Fibroblast of lung (primary cell): ENCODE results near the gene ELMOD3.

ENCODE experiments used
- EZH2 ChIP-seq: IDR thresholded peaks from 2 replicates; pipeline ENCODE4 v1.5.1; 2012; ENCODE audit warnings: low read length, control low read depth, mild to moderate bottlenecking; ENCODE audit errors: missing control alignments
- TF ChIP-seq, protein P1 (sequence below), 2 donors: IDR thresholded peaks in 1 of 2; conservative IDR thresholded peaks in 1 of 2; 1 replicate in 1 of 2; 2 replicates in 1 of 2; pipeline ENCODE4 v1.5.1; 2011 to 2012; ENCODE audit warnings: low read length in 2 of 2, control low read depth in 1 of 2, inconsistent platforms in 1 of 2, low read depth in 1 of 2, mild to moderate bottlenecking in 1 of 2

DNA sequence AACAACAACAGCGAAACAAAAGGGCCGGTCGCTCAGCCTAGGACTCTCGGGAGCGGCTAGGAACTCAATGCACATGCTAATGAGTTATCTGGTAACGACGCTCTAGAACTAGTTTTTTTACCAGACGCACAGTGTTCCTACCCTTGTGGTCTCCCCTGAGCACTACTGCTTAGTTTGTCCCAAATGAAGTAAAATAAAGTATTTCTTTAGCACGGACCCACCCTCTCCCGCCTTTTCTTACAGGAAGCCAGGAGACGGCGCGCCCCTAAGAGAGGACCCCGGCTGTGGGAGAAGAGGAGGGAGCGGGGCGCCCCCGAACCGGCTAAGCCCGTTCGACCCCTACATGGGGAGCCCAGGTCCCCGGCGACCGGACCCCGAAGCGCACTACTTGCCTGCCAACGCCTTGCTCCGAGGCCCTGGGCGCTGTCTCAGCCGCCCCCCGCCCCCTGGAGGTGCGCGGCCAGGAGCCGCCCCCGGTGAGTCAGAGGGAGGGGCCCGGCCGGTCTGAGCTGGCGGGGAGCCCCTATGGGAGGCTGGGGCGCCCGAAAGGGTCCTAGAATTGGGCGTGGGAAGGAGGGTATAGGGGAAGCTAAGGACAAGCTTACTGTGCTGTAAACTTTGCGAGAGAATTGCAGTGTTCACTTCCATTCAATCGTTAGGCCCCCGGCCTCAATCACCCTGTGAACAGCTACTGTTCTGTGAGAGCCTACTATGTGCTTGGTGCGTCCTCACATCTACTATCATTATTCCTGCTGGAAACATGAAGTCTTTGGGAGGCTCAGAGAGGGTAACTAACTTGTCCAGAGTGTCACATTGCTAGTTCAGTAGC, 59.2 kb downstream of the ELMOD3 start:
- TF ChIP-seq, protein P1, sequence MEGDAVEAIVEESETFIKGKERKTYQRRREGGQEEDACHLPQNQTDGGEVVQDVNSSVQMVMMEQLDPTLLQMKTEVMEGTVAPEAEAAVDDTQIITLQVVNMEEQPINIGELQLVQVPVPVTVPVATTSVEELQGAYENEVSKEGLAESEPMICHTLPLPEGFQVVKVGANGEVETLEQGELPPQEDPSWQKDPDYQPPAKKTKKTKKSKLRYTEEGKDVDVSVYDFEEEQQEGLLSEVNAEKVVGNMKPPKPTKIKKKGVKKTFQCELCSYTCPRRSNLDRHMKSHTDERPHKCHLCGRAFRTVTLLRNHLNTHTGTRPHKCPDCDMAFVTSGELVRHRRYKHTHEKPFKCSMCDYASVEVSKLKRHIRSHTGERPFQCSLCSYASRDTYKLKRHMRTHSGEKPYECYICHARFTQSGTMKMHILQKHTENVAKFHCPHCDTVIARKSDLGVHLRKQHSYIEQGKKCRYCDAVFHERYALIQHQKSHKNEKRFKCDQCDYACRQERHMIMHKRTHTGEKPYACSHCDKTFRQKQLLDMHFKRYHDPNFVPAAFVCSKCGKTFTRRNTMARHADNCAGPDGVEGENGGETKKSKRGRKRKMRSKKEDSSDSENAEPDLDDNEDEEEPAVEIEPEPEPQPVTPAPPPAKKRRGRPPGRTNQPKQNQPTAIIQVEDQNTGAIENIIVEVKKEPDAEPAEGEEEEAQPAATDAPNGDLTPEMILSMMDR (conservative IDR thresholded peaks at IDR 0.05 in 1 of 2, IDR thresholded peaks at IDR 0.05 in 1 of 2; ENCODE audit: low read depth in 1 of 2, low read length in 2 of 2), result peak in 1 of 2 donors; percentile 2
- TF ChIP-seq EZH2, result no peak
